GM23338 (cell line): ENCODE measurements around the gene PIK3R3. TPM values are rescaled to one million over a fixed set of nuclear protein-coding genes. Genes with fewer than 3 reads are reported as not detected.
"Not testable (repeated sequence)": the region's sequence is repeated elsewhere in the genome, so short reads cannot be mapped to it uniquely, and the experiment has no call there.

Experiments
- ATAC-seq: fragments of 200-7000 bp; cut with Tn5 transposase; 3 replicates; pipeline ENCODE4 v1.9.1; 2020
- DNase-seq: peaks from one replicate; pipeline ENCODE4 v3.0.0-alpha.2; 2015; ENCODE audit warnings: low spot score
- H2AFZ ChIP-seq: fragments of 200-600 bp; sonication (generic); 2 replicates; pipeline ENCODE4 v1.8.0; 2016; ENCODE audit warnings: antibody characterized with exemption, mild to moderate bottlenecking, moderate library complexity
- H3F3A ChIP-seq: fragments of 200-600 bp; sonication (generic); replicated peaks from 2 replicates; pipeline ENCODE4 v1.8.0; 2017; ENCODE audit warnings: antibody characterized with exemption, mixed run types, low read depth
- H3K27ac ChIP-seq: fragments of 200-600 bp; sonication (generic); 2 replicates; pipeline ENCODE4 v1.6.1; 2016; ENCODE audit warnings: low read depth
- H3K27me3 ChIP-seq: fragments of 200-600 bp; sonication (generic); 2 replicates; pipeline ENCODE4 v1.8.0; 2016; ENCODE audit warnings: mild to moderate bottlenecking, mixed run types, moderate library complexity; ENCODE audit not compliant: insufficient read depth
- H3K36me3 ChIP-seq: fragments of 200-600 bp; sonication (generic); 2 replicates; pipeline ENCODE4 v1.8.0; 2016; ENCODE audit warnings: mild to moderate bottlenecking; ENCODE audit not compliant: insufficient read depth
- H3K4me1 ChIP-seq: fragments of 200-600 bp; sonication (generic); 2 replicates; pipeline ENCODE4 v1.8.0; 2016; ENCODE audit warnings: mild to moderate bottlenecking, moderate library complexity; ENCODE audit not compliant: insufficient read depth
- H3K4me2 ChIP-seq: fragments of 200-600 bp; sonication (generic); 2 replicates; pipeline ENCODE4 v1.7.1; 2017; ENCODE audit warnings: mixed run types
- H3K4me3 ChIP-seq: fragments of 200-600 bp; sonication (generic); 2 replicates; pipeline ENCODE4 v1.6.1; 2016; ENCODE audit warnings: mixed run types
- H3K79me2 ChIP-seq: fragments of 200-600 bp; sonication (generic); replicated peaks from 2 replicates; pipeline ENCODE4 v1.8.0; 2017; ENCODE audit warnings: mild to moderate bottlenecking; ENCODE audit not compliant: insufficient read depth
- H3K9me2 ChIP-seq: fragments of 200-600 bp; sonication (generic); 2 replicates; pipeline ENCODE4 v1.8.0; 2017; ENCODE audit not compliant: insufficient read depth
- H4K20me1 ChIP-seq: fragments of 200-600 bp; sonication (generic); replicated peaks from 2 replicates; pipeline ENCODE4 v1.8.0; 2017; ENCODE audit warnings: mild to moderate bottlenecking; ENCODE audit not compliant: insufficient read depth
- H3K27ac Mint-ChIP-seq: 2 replicates; pipeline ENCODE4 v1.8.0; 2020; ENCODE audit warnings: inconsistent platforms, mild to moderate bottlenecking, moderate library complexity, mixed read lengths
- H3K27me3 Mint-ChIP-seq: 3 replicates; pipeline ENCODE4 v1.8.0; 2022; ENCODE audit warnings: low read depth, mild to moderate bottlenecking, moderate library complexity, mixed read lengths, inconsistent platforms; ENCODE audit not compliant: insufficient read depth, poor library complexity
- H3K36me3 Mint-ChIP-seq: 3 replicates; pipeline ENCODE4 v1.8.0; 2021; ENCODE audit warnings: low read depth, mild to moderate bottlenecking, inconsistent platforms, moderate library complexity, mixed read lengths
- H3K4me1 Mint-ChIP-seq: 3 replicates; pipeline ENCODE4 v1.8.0; 2020; ENCODE audit warnings: mild to moderate bottlenecking, inconsistent platforms, mixed read lengths
- H3K4me3 Mint-ChIP-seq: 3 replicates; pipeline ENCODE4 v1.8.0; 2021; ENCODE audit warnings: moderate library complexity, mild to moderate bottlenecking, inconsistent platforms, mixed read lengths
- H3K9me3 Mint-ChIP-seq: 3 replicates; pipeline ENCODE4 v1.8.0; 2020; ENCODE audit warnings: moderate library complexity, mild to moderate bottlenecking, inconsistent platforms, mixed read lengths
- CREB1 ChIP-seq: fragments of 250-450 bp; sonication (Bioruptor Pico); IDR thresholded peaks from 2 replicates; pipeline ENCODE4 v1.5.0; 2020; ENCODE audit warnings: low read depth, mild to moderate bottlenecking, moderate library complexity
- CTCF ChIP-seq, 2 experiments: fragments of 200-600 bp in 1 of 2; sonication (generic) in 1 of 2; conservative IDR thresholded peaks; 2 replicates each; pipeline versions ENCODE4 v1.5.1 to v1.6.1; 2016 to 2017; ENCODE audit warnings: antibody characterized with exemption in 2 of 2, low read depth in 2 of 2, mild to moderate bottlenecking in 2 of 2, moderate library complexity in 1 of 2
- ETS1 ChIP-seq: IDR thresholded peaks from 2 replicates; pipeline ENCODE4 v1.6.1; 2016; ENCODE audit warnings: antibody characterized with exemption
- JUNB ChIP-seq: IDR thresholded peaks from one replicate; pipeline ENCODE4 v1.6.1; 2016; ENCODE audit warnings: antibody characterized with exemption; ENCODE audit not compliant: unreplicated experiment
- POLR2AphosphoS5 ChIP-seq: IDR thresholded peaks from 2 replicates; pipeline ENCODE4 v1.6.1; 2016; ENCODE audit warnings: antibody characterized with exemption, low read depth
- REST ChIP-seq: IDR thresholded peaks from one replicate; pipeline ENCODE4 v1.6.1; 2018; ENCODE audit warnings: antibody characterized with exemption; ENCODE audit not compliant: unreplicated experiment
- STAT1 ChIP-seq: IDR thresholded peaks from one replicate; pipeline ENCODE4 v1.6.1; 2016; ENCODE audit warnings: antibody characterized with exemption; ENCODE audit not compliant: unreplicated experiment
- ZNF114 ChIP-seq: fragments of 250-450 bp; sonication (Bioruptor Pico); IDR thresholded peaks from 2 replicates; pipeline ENCODE4 v1.5.0; 2020; ENCODE audit warnings: mild to moderate bottlenecking, moderate library complexity
- ZNF331 ChIP-seq: fragments of 250-450 bp; sonication (Bioruptor Pico); IDR thresholded peaks from 2 replicates; pipeline ENCODE4 v1.5.0; 2020; ENCODE audit warnings: low read depth, mild to moderate bottlenecking, moderate library complexity
- polyA plus RNA-seq: library from polyadenylated mRNA; unstranded; fragments of >200 nt; fragmentation: Nextera tagmentation; extraction: Ambion mirVana; gene quantifications from 2 replicates; pipeline ENCODE4 v1.2.1, GENCODE V29; 2016
- total RNA-seq: library from RNA; depleted of rRNA; stranded (reverse); fragments of >200 nt; shearing (Covaris generic); gene quantifications from 2 replicates; pipeline ENCODE4 v1.2.3, GENCODE V29; 2014

PIK3R3 gene
- total and polyA plus RNA-seq, 2 experiments from 2014 or later: 7.5 to 8.6 TPM

- Mint-ChIP-seq H3K36me3 (no peaks in the 10 kb centered on the region), H3K27ac (no peak overlapping the region), H3K4me1 (no peaks in the 10 kb centered on the region), H3K9me3 (peaks cover 3% of the 10 kb centered on the region; the same call in 1 of the 3 replicates), H3K27me3 (peaks cover 3% of the 10 kb centered on the region), H3K4me3 (no peak overlapping the region)
- H2AFZ ChIP-seq: no peak overlapping the region
- H3K36me3 ChIP-seq: no peaks in the 10 kb centered on the region
- no peaks in the 10 kb centered on the region for H3K27me3 ChIP-seq
- ATAC-seq (no peak), DNase-seq (no peak)
- no peak overlapping the region for H3K27ac ChIP-seq
- no peak overlapping the region for H3K4me2 ChIP-seq
- no peak for TF ChIP-seq JUNB
- no peak for TF ChIP-seq CTCF (conservative IDR thresholded peaks at IDR 0.05; ENCODE audit: low read depth in 2 of 2)
- TF ChIP-seq ETS1: no peak
- TF ChIP-seq POLR2AphosphoS5: no peak
- no peak for TF ChIP-seq CREB1 (CRISPR knock-in tag)
- H3F3A ChIP-seq: no peaks in the 10 kb centered on the region
- H3K9me2 ChIP-seq: no peaks in the 10 kb centered on the region
- H3K4me1 ChIP-seq: no peaks in the 10 kb centered on the region
- H3K79me2 ChIP-seq: peaks cover 5% of the 10 kb centered on the region; the same call in 1 of the 2 replicates
- H3K4me3 ChIP-seq: no peak overlapping the region
- H4K20me1 ChIP-seq: no peaks in the 10 kb centered on the region
These were observed 37.9 kb downstream of the PIK3R3 start for GRCh38 chr1:46094471-46095005.

- H3K4me1 ChIP-seq, H3K27ac ChIP-seq, H3K79me2 ChIP-seq, H3K27ac Mint-ChIP-seq, ATAC-seq, H2AFZ ChIP-seq, H3K4me3 Mint-ChIP-seq, H3K36me3 Mint-ChIP-seq, H4K20me1 ChIP-seq, H3K27me3 Mint-ChIP-seq, H3K9me2 ChIP-seq, H3K4me1 Mint-ChIP-seq, DNase-seq, H3F3A ChIP-seq, H3K27me3 ChIP-seq, H3K4me2 ChIP-seq, H3K36me3 ChIP-seq, H3K4me3 ChIP-seq, H3K9me3 Mint-ChIP-seq: not testable (repeated sequence)
These were observed 38.6 kb downstream of the PIK3R3 start for GRCh38 chr1:46093832-46094231.

- no peaks in the 10 kb centered on the region for H3K36me3 Mint-ChIP-seq
- Histone ChIP-seq H3K4me3 (no peak overlapping the region), H4K20me1 (no peaks in the 10 kb centered on the region), H2AFZ (no peak overlapping the region), H3K36me3 (no peaks in the 10 kb centered on the region), H3K4me2 (no peak overlapping the region), H3K27ac (no peak overlapping the region), H3K27me3 (no peaks in the 10 kb centered on the region), H3F3A (no peaks in the 10 kb centered on the region), H3K4me1 (no peaks in the 10 kb centered on the region), H3K9me2 (no peaks in the 10 kb centered on the region), H3K79me2 (no peaks in the 10 kb centered on the region)
- H3K4me1 Mint-ChIP-seq: no peaks in the 10 kb centered on the region; the same call in 2 of the 3 replicates
- no peak overlapping the region for H3K27ac Mint-ChIP-seq
- ATAC-seq: no peak
- H3K27me3 Mint-ChIP-seq: no peaks in the 10 kb centered on the region
- H3K4me3 Mint-ChIP-seq: no peak overlapping the region
- no peak for DNase-seq
- no peaks in the 10 kb centered on the region for H3K9me3 Mint-ChIP-seq
- TF ChIP-seq CREB1 (CRISPR knock-in tag) (no peak), ETS1 (no peak), CTCF (conservative IDR thresholded peaks at IDR 0.05; ENCODE audit: low read depth in 2 of 2) (no peak), ZNF331 (CRISPR knock-in tag) (no peak), REST (no peak), ZNF114 (CRISPR knock-in tag) (no peak), STAT1 (no peak), JUNB (no peak)
These were observed 44.5 kb downstream of the PIK3R3 start for GRCh38 chr1:46087891-46088290.
